A673 (cell line): ENCODE results near the gene RARRES2.

ENCODE experiments used
- EZH2 ChIP-seq: fragments of 200-600 bp; sonication (generic); IDR thresholded peaks from 2 replicates; pipeline ENCODE4 v1.6.1; 2017; ENCODE audit warnings: borderline replicate concordance, low read depth, mild to moderate bottlenecking, mixed read lengths, antibody characterized with exemption, low read length; ENCODE audit not compliant: poor library complexity, severe bottlenecking
- TF ChIP-seq, protein P1 (sequence below): fragments of 300-800, 200-600 bp; sonication (generic); conservative IDR thresholded peaks from 2 replicates; pipeline ENCODE4 v1.5.1; 2017; ENCODE audit warnings: low read depth, mild to moderate bottlenecking, antibody characterized with exemption, low read length, moderate library complexity, mixed read lengths

DNA sequence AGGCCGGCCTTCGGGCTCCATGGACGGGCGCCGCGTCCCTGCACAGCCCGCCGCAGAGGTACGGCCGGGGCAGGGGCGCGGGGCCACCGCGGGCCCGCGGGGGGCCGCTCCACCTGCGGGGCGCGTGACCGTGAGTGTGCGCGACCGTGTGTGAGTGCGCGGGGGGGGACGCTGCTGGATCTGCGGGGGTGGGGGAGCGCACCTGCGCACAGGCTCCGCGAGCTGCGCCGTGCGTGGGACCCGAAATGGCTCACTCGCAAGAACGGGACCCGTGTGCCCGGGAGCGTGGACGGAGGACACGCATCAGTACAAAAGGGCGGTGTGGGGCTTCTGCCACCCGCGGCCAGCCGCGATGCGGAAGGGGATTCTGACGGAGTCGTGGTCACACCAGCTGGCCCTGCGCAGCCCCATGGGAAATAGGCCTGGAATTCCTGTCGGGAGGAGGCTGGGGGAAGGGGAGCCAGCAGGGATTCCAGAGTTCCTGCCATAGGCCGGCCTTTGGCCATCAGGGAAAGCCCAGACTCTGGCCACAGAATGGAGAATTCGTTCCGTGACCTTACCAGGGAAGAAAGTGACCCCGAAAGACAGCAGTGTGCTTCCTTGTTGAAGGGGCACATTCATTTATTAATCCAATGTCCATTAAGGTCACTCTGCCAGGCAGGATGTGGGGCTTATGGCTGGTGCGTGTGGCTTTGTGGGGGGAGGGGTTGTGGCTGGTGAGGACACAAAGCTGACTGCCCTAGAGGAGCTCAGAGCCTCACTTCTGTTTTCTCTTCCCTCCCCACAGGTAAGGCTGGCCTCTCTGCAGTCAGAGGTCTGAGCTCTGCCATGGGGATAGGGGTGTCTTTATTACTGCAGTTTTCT is 27.7 kb upstream of the RARRES2 start:
- TF ChIP-seq, protein P1, sequence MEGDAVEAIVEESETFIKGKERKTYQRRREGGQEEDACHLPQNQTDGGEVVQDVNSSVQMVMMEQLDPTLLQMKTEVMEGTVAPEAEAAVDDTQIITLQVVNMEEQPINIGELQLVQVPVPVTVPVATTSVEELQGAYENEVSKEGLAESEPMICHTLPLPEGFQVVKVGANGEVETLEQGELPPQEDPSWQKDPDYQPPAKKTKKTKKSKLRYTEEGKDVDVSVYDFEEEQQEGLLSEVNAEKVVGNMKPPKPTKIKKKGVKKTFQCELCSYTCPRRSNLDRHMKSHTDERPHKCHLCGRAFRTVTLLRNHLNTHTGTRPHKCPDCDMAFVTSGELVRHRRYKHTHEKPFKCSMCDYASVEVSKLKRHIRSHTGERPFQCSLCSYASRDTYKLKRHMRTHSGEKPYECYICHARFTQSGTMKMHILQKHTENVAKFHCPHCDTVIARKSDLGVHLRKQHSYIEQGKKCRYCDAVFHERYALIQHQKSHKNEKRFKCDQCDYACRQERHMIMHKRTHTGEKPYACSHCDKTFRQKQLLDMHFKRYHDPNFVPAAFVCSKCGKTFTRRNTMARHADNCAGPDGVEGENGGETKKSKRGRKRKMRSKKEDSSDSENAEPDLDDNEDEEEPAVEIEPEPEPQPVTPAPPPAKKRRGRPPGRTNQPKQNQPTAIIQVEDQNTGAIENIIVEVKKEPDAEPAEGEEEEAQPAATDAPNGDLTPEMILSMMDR = no peak
- no peak for TF ChIP-seq EZH2
